NCI-H1417 (cell line): ENCODE results near the gene KCTD1.
A peak's percentile ranks its signal among the peaks of the same experiment; 100 is the strongest.

Experiments used
- DNase-seq, 3 experiments: peaks; one replicate each; lab custom pipeline; 2025; lab: John Stamatoyannopoulos, UW

The KCTD1 gene

DNA sequence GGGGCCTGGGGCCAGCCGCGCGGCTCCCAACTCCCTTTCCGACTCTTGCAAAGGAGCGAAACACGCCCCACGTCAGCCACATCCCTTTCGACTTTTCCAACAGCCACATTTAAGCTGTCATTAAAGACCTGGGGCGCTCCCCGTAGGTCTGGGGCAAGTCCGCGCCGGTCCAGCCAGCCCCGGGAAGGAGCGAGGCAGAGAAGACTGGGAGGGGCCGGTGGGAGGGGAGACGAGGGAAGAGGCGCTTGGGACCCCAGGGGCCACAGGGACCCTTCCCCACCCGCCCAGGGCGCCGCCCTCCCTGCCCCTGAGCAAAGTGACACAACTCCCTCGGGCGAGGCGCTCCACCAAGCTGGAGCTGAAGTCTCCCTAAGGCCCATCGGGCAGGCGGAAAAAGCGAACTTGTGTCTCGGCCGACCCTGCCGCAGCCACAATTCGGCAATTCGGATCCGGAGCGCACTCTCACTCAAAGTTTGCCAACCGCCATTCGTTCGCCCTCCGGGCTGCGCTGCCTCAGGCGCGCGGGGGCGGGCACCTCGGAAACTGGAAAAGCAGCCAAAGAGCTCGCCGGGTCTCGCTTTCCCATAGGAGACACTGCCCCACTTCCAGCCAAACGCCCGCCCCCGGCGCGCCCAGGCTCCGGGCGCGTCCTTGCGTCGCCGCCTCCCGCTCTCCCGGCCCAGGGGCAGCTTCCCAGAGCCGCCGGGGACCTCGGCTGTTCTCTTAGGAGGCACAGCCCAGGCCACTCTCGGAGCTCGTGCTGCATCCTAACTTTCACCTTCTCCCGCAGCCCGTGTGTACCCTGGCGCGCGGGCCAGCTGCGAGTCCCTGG, 1.1 kb upstream of the KCTD1 start:
- peak; percentile 28 to 87 (median 82) for DNase-seq

DNA sequence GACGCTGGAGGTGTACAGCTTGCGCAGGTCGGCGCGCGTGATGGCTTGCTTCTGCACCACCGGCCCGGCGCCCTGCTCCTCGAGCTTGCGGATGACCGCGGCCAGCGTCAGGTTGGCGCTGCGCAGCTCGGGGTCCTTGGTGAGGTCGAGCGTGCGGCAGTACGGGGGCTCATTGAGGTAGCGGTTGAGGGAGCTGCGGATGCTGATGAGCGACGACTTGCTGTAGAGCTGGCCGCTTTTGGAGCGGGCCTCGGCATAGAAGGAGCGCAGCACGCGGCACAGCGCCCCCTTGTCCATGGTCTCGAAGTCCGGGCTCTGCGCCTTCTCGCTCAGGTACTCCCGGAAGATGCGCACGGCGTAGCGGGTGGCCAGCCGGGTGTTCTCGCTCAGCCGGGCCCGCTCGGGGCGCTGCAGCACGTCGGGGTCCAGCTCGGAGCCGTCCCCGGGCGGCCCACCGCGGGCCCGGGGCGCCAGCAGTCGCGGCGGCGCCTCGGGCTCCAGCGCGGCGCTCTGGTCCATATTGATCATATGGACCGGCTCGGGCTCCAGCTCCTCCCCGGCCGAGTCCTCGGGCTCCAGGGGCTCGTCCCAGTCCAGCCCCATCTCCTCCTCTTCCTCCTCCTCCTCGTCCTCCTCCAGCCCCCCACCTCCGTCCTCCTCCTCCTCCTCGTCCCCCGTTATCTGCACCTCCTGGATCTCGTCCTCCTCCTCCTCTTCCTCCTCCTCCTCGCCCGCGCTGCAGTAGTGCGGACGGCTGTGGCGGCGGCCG, 523 bp downstream of the KCTD1 start:
- no peak for DNase-seq

DNA sequence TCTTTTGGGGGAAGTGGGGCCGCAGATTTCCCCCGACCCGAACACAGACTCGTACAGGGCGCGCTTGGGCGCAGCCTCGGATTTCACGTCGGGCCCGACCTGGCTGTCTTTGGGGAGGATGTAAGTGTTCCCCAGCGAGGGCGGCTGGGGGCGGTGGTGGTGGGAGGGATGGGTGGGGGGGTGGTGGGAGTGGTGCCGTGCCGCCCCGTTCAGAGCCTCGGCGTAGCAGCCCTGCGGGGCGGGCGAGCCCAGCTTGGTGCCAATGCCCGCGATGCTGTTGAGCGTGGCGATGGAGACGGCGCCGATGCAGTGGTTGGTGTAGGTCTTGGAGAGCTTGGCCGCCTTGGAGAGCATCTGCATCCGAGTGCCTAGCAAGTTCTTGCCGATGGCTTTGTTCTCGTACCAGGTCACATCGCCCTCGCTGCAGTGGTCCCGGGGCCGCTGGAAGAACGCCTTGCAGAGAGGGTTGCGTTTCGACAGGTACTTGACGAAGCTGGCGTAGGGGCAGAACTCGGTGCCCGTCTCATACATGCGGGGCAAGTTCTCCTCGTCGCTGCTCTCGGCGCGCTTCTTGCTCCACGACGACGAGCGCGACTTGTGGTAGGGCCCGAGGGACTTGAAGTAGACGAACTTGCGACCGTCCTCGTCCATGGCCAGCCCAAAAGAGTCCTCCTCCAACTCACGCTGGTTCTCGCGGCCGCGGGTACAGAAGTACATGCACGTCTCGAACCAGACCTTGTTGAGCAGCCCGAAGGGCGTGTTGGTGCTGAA, 1.3 kb downstream of the KCTD1 start:
- no peak for DNase-seq

DNA sequence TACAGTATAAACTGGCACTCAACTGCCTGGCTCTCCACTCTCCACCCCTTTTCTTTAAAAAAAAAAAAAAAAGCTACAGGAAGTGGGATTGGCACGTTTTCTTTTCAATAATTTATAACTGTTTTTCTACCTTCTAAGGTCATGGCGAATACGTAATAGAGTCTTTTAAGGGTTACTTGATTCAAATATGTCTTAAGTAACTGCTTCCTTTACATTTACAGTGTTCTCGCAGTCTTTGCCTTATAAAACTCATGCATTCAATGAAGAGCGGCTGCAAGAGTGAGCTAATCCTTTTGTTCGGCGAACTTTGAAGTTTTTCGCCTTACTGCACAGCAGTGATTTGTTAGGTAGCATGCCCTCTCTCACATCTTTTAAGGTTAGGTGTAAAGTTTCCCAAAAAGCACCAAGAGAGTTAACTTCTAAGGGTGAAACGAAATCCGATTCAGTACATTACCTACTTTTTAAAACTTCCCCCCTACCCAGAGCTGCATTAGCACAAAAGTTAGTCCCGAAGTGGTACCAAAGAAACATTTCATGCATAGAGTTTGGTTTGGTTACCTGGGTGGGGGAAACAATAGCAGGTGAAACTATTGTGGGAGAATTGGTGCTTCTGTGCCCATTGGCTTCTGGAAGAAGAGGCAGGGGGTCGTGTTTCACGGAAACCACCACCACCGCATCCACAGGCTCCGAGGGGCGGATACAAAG, 2.0 kb downstream of the KCTD1 start:
- no peak for DNase-seq

DNA sequence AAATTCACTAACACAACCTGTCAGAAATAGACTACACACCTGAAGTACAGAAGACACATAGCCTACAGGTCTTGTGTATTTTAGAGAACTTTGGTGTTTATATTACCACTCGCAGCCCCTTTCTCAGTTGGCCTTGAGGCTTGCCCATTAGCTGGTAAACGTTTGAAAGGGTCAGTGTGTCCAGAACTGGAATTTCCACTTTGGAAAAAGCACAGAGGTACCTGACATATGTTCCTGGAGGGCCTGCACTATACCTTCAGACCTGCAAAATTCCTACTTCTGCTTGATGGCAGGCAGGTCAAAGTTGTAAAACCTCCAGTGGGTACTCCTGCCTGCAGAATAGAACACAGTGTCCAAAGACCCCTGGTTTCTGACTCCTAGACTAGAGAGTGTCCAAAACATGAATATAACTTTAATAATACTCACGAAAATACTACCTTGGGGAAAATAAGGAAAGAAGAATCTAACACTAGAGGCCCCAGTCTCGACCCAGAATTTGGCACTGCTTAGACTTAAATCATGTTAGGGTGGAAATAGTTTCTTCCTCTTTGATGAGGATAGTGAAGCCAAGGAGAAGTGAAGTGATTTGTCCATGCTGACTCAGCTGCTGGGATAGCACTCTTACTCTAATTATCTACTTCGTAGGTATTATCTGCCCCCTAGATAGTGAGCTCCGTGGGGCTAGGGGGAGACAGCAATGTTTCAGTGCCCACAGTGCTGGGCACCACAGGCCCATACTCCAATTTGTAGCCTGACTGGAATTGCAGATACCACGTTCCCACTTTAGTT, 2.8 kb downstream of the KCTD1 start:
- no peak for DNase-seq

DNA sequence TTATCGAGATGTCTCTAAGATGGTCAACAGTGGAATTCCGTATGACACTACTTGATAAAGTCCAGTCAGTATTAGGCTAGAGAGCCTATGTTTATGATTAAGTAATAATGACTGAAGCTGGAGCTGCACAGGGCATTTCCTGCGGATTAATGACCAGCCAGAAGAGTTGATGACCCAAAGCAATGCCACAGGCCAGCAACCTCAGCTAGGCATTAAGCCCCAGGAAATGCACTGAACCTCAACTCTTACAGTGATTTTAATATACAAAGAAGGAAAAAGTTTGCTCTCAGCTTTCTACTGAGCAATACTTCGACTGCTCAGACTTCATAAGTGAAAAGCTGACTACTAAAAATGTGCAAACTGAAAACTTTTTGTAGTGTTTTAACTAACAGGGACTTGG, 3.9 kb downstream of the KCTD1 start:
- DNase-seq, result no peak

DNA sequence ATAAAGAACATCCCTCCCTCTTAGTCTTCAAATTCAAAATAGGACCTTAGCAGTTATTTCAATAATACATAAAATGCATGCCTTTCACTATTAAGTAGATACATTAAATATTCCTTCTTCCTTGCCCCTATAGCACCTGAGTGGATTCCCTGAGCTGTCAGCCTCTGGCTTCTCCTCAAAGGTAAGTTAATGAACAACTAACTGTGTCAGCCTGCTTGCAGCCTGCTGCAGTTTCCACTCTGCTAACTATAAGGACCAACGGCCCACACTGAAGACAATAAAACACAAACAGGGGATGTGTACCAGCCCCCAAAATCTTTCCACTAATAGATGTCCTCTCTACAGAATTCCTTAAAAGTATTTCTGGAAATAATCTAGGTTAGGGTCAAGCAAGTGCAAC, 5.0 kb downstream of the KCTD1 start:
- no peak for DNase-seq

DNA sequence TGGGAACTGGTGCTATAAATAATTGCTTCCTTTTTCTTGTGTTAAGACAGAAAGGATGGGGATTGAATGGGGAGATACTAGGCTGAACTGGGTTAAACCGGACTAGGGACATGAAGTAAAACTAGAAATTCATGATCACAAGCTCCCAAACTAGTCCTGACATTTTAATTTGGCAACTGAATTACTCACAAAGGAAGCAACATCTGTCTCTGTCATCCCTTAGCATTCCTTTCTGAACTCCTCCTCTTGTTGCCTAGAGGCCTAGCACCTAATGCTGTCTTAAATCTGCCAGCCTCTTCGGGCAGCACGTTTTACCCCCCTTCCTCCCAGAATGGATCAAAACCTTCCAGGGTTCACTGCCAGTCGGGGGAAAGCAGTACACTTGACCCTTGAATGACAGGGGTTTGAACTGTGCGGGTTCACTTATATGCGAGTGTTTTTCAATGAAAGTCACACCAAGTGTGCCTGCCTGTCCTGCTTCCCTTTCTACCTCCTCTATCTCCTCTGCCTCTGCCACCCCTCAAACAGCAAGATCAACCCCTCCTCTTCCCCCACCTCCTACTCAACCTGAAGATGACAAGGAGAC, 8.2 kb downstream of the KCTD1 start:
- DNase-seq, result no peak

DNA sequence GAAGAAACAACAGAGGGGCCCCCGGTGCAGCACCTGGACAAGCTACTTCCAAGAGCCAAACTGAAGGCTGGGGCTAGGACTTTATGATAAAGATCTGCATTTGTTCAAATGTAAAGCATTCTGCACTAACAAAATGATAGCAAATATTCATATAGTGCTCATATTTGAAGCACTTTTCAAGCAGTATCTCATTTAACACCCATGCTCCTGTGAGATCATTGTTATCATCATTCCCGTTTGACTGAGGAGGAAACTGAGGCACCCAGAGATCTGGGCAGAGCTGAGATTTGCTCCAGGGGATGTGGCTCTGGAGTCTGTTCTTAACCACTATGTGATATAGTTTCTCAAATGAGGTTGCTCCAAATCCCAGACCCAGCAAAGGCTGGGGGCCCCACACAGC, 9.8 kb downstream of the KCTD1 start:
- DNase-seq, result no peak

DNA sequence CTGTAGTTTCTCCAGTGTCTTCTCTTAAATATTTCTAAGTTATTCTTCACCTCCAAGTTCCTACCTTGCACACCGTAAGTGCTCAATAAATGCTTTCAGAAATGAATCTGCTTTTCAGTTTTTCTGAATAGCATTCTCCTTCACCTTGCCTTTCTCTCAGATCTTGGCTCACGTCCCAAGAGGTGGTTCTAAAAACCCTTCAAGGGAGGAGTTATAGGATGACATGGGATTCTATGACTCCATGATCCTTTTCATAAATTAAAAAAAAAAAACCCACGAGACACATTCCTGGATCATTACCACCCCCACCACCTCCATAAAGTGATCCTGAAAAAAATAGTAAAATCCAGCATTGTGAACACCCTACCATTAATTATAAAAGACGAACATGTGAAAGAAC, 11.7 kb downstream of the KCTD1 start:
- DNase-seq, result no peak

DNA sequence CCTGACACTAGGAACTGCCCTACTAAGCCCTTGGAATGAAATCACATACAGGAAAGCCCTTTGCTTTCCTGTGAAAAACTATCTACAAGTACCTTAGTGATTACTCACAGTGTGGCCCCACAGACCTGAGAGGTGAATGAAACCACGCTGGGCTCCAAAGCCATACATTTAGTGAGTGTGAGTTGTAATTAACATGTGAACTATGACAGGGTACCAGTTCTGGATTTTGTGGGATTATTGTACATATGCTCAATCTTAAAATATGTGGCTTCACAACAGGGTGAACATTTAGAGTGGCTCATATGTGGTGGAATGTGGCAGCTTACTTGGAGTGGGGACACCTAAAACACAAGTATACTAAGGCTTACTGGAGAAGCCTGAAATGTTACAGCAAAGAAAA, 12.3 kb downstream of the KCTD1 start:
- DNase-seq, result no peak

DNA sequence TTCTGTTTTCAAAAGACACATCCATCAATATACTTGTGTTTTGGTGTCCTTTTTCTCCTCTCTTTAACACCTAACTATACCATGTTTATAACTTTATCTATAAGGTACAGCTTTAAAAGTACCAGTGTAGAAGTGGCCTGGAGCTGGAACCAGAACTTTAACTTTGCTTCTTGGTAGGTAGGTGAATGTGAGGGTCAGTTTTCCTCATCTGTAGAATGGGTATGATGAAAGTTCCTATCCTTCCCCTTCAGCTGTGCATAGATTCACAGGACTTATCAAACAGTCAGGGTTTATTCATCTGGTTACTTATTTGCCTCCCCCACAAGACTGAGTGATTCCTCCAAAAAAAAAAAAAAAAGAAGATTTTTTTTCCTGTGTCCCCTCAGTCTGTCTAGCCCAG, 12.7 kb downstream of the KCTD1 start:
- no peak for DNase-seq

DNA sequence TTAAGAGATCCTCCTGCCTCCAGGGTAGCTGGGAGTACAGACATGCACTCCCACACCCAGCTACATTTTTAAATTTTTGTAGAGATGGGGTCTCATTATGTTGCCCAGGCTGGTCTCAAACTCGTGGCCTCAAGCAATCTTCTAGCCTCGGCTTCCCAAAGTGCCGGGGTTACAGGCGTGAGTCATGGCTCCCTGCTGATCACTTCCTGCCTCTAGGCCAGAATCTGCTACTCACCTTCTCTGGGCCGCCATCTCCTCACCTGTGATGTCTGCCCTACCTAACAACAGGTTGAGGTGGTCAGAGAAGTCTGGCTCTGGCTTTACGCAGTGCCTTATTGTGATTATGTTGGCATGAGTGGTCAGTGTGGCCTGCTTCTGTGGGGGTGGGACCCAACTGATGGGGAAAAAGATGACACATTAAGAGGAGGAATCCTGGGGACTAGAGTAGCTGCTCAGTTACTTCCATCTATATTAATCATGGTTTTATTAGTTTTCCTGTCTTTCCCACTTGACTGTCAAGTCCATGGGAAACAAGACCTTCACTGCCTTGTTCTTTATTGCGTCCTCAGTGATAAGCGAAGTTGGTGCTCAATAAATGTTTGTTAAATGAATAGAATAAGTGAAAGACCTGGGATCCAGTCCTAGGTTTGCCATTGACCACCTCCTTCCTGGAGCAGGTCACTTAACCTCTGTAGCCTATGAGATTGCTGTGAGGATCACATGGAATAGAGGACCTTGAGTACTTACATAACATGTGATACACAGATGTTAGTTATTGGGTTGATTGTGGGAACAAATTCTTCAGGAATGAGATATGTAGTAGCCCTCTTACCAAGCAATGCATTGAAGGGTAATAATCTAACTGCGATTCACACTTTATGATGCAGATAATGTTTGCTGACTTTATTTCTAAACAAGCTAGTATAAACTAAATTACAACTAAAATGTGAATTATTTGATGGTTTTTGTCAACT, 15.7 kb downstream of the KCTD1 start:
- DNase-seq, result no peak

DNA sequence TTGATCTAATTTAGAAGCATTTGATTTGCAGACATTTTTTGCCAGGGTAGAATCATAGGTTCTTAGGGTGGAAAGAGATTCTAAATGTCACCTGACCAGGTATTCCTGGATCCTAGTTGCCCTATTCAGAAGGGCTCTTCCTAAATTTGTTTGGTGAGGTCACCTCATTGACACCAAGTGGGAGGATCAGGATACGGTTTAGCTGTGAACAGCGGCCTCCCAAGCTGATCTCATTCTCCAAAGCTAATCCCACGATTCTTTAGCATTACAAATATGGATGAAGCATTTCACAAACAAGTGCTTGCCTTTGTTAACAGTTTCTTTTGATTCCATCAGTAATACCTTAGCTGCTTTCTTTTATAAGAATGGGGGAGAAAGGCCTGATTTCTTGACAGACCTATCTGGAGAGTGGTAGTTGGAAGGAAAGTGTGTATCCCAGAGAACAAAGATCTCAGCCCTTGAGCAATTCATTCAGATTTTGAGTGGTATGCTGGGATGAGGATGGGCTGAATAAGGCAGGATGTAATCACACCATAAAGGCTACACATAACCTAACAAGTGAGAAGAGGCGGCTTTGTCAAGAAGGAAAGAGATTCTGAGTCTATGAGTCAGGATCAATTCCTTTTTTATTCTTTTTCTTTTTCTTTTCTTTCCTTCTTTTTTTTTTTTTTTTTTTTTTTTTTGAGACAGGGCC, 16.6 kb downstream of the KCTD1 start:
- DNase-seq, result no peak

DNA sequence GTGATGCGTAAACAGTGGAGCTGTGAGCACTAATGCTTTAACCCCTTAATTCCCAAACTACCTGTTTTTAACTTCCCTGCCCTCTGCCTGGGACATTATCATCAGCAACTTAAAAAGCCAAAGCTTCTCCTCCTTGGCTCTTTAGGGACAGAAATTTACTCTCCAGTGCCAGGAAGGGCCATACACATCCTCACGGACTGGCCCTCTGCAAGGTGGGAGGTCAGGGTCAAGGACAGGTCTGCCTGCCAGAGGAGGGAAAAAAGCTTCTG, 21.5 kb downstream of the KCTD1 start:
- no peak for DNase-seq

DNA sequence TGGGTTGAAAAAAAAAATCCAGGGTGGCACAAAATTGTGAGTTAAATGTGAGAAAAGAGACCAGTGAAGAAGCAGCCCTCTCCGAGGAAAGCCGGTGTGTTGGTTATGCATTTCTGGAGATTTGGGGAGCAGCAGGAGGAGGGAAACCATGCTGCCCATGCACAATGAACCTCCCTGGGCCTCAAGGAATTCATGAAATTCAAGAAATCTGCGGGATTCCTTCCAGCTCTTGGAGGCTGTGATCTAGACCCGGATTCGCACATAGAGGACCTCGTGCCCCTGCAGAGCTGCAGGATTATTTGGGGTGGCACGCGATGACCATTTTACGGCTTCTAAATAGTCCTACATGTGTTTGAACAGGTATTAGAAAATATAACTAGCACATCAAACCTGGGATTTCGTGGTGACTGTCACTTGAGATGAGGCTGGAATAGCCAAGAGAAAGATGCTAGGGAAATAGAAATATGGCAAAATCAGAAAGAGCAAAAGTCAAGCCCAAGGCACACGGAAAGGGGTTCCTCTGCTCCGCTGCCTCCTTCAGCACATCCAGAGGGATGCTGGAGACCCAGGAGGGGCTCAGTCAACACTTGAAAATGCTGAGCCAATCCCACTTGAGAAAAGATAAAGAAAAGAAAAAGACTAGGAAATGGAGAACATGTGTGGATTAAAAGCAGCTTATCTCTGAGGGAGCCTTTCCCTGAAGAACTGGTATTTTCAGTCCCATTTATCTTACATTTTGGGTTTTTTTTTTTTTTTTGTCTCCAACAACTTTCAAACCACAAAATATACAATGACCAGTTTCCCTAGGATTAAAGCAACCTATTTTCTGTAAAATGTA, 22.0 kb downstream of the KCTD1 start:
- DNase-seq, result no peak

DNA sequence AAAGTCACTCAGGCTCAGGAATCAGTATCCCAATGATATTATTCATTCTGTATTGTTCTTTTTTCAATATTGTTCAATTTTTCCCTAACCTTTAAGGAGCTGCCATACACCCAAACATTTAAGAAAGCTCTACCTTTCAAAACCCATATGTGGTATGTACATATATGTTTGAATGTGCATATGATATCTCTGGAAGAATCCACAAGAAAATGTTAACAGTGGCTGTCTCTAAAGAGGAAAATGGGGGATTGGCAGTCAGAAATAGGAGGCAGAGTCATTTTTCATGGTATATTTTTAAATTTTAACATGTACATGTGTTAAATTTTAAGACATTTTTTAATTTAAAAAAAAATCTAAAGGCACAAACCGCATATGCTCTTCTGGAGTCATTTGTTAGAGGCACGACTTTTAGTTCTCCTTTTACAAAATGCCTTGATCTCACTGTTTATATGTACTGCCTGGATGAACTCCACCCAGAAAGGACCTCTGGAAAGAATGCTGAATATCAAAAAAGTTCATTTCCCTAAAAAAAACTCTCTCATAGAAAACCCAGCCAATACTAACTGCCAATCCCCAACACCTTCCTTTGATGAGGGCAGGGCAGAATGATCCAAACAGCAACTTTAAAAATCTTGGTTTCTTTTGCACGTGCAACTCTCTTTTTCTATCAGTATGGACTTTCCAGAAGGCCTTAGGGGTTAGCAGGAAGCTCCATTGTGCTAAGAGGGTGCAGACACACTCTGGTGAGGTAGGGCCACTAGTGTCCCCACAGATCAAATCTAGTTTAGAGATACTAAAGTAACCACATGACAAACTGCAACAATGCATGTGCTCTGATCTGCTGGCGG, 23.6 kb downstream of the KCTD1 start:
- no peak for DNase-seq
